Mucosa of descending colon (tissue), 3 donors: ENCODE measurements around the gene PACRG. TPM values are rescaled to one million over a fixed set of nuclear protein-coding genes. Genes with fewer than 3 reads are reported as not detected.

Source experiments
- ATAC-seq: fragments of 200-7000 bp; cut with Tn5 transposase; one replicate; pipeline ENCODE4 v1.9.1; 2020; ENCODE audit warnings: mild to moderate bottlenecking, moderate library complexity
- DNase-seq, 3 donors: peaks; one replicate each; pipeline ENCODE4 v3.0.0-alpha.2; 2020
- H3K36me3 ChIP-seq: fragments of 200-600 bp; one replicate; pipeline ENCODE4 v1.8.0; 2021; ENCODE audit warnings: low read depth, mild to moderate bottlenecking
- H3K4me1 ChIP-seq: fragments of 200-600 bp; one replicate; pipeline ENCODE4 v1.8.0; 2021; ENCODE audit warnings: low read depth, mild to moderate bottlenecking
- H3K4me3 ChIP-seq: fragments of 200-600 bp; one replicate; pipeline ENCODE4 v1.8.0; 2021; ENCODE audit warnings: mild to moderate bottlenecking
- H3K9me3 ChIP-seq: fragments of 200-600 bp; one replicate; pipeline ENCODE4 v1.8.0; 2021; ENCODE audit warnings: mild to moderate bottlenecking
- CTCF ChIP-seq: fragments of 200-600 bp; IDR thresholded peaks from one replicate; pipeline ENCODE4 v1.8.0; 2022; ENCODE audit warnings: antibody characterized with exemption, mild to moderate bottlenecking
- intact Hi-C, 2 donors: fragments of 100-400 bp; cut with DNase I in 1 of 2; cut with micrococcal nuclease in 1 of 2; formaldehyde crosslinking; loops; one replicate each; pipeline versions ENCODE4 v1.11.0 to v1.11.1; 2022; cut with DNase I, micrococcal nuclease
- total RNA-seq, 3 donors: library from RNA; stranded (reverse); fragmentation: NEBNext Ultra II Directional in 2 of 3; extraction: Animal tissue kit (Norgen Biotek cat#: 25700) in 2 of 3; gene quantifications; one replicate each; pipeline versions ENCODE4 v1.2.1 to v1.2.4, GENCODE V29; 2021 to 2023
- donor health status: DM: no; HTN: no; CAD: no; lungs with moderate emphysema.
- donor health status: DM: no; HTN: no; CAD: no.
- donor health status: DM: no; HTN: yes; CAD: no.

Gene PACRG
- total RNA-seq, 3 donors from 2014 or later = 1.1 to 1.5 (median 1.3) TPM

DNA sequence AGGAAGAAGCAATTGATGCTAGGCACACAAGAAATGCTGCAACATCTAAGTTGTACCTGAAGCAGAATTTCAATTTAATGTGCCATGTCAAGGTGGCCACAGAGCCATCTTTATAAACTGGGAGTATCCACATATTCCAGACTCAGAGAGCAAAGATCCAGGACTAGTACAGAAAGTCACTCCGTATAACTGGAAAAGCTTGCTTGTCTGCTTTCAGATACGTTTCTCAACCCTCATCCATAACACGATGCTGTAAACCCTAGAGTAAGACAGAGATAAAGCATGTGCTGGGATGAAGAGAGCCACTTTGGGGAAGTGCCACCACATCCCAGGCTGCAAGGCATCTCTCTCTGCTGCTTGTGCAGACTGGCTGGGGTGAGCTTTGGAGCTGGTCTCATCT lies 134.7 kb downstream of the PACRG start:
- intact Hi-C loops = no loop called here
- ATAC-seq = no peak
- TF ChIP-seq CTCF = no peak

DNA sequence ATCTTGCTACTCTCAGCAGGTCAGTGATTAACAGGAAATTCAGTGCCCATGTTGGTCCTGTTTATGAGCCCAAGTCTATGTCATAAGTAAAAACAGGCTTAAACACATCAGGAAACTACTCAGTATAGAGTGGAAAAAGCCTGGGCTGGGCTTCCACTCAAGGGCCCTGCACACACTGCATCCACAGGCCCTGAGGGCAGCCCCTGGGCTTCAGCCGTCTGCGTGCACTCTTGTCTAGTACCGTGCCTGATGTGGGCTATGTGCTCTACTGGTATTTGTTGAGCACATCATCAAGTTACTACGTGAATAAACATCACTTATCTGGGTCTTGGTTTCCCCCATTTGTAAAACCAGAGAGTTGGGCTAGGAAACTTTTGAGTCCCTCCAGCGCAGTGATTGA lies 135.2 kb downstream of the PACRG start:
- DNase-seq (no peak), ATAC-seq (no peak)
- intact Hi-C loops = no loop called here
- Histone ChIP-seq H3K9me3 (no peaks in the 10 kb centered on the region), H3K36me3 (no peaks in the 10 kb centered on the region), H3K4me3 (no peak overlapping the region), H3K4me1 (no peaks in the 10 kb centered on the region)
- TF ChIP-seq CTCF = no peak

More for the DNA sequence above, 134.7 kb downstream of the PACRG start:
- H3K4me3 ChIP-seq = no peak overlapping the region
- H3K4me1 ChIP-seq = no peaks in the 10 kb centered on the region
- no peaks in the 10 kb centered on the region for H3K9me3 ChIP-seq
- DNase-seq = no peak
- no peaks in the 10 kb centered on the region for H3K36me3 ChIP-seq

GRCh38 chr6:162863821-162864220 lies 136.0 kb downstream of the PACRG start:
- intact Hi-C loops = no loop called here
- no peak for ATAC-seq
- no peak for TF ChIP-seq CTCF
- Histone ChIP-seq H3K9me3 (no peaks in the 10 kb centered on the region), H3K4me1 (no peaks in the 10 kb centered on the region), H3K4me3 (no peak overlapping the region), H3K36me3 (no peaks in the 10 kb centered on the region)
- no peak for DNase-seq

- DNase-seq (no peak), ATAC-seq (no peak)
- Histone ChIP-seq H3K4me3 (no peak overlapping the region), H3K4me1 (no peaks in the 10 kb centered on the region), H3K9me3 (no peaks in the 10 kb centered on the region), H3K36me3 (no peaks in the 10 kb centered on the region)
- intact Hi-C loops = no loop called here
- TF ChIP-seq CTCF = no peak
Measured at GRCh38 chr6:162864911-162865310, 137.1 kb downstream of the PACRG start.

DNA sequence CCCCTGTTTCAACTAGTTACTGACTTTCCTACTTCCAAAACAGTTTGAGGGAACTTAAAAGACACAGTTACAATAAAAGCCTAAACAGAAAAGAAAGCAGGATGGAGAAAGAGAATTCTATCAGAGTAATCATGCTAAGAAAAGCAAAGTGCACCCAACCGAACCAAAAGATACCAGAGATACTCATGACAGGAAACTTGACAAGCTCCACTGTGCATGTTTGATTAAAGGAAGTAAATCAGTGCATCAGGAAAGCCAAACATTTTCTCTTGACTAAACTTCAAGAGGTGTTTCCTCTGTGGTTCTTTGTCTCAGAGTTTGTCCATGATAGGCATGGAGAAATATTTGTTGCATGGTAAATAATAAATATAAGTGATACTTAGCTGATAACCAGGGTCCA lies 138.9 kb downstream of the PACRG start:
- DNase-seq (no peak), ATAC-seq (no peak)
- no peak overlapping the region for H3K4me3 ChIP-seq
- H3K9me3 ChIP-seq = no peaks in the 10 kb centered on the region
- H3K4me1 ChIP-seq = no peaks in the 10 kb centered on the region
- no peak for TF ChIP-seq CTCF
- intact Hi-C loops = no loop called here
- no peaks in the 10 kb centered on the region for H3K36me3 ChIP-seq

DNA sequence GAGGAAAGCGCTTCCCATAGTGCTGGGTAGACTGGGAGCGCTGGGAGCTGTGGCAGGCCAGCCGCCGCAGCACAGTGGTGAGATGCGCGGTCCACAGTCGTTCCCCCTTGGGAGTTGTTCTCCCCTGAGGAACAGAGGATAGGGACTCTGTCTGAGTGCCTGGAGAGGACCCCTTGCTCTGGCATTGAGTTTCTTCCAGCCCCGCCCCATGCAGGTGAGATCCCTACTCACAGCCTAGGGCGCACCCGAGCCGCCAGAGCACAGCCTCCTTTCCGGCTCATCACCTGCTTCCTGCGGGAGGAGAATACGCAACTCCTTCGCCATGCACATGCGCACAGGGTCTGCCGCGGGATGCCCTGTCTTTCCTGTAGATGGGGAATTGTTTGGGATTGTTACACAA lies 140.6 kb downstream of the PACRG start:
- DNase-seq (no peak), ATAC-seq (no peak)
- H3K36me3 ChIP-seq = no peaks in the 10 kb centered on the region
- no peak for TF ChIP-seq CTCF
- intact Hi-C loops = no loop called here
- H3K4me1 ChIP-seq = no peaks in the 10 kb centered on the region
- no peak overlapping the region for H3K4me3 ChIP-seq
- no peaks in the 10 kb centered on the region for H3K9me3 ChIP-seq
